K562 (cell line): ENCODE measurements around the gene PIP5K1B. TPM values are rescaled to one million over a fixed set of nuclear protein-coding genes. Genes with fewer than 3 reads are reported as not detected.

Experiments used
- BCOR ChIP-seq: fragments of 450-650 bp; IDR thresholded peaks from 2 replicates; pipeline ENCODE4 v1.6.1; 2016
- ETV6 ChIP-seq, 3 experiments: fragments of 150-350 bp in 1 of 3; sonication (generic) in 1 of 3; formaldehyde crosslinking in 1 of 3; IDR thresholded peaks; 2 replicates each; pipeline versions ENCODE4 v1.6.1 to v1.8.0; 2014 to 2022; ENCODE audit warnings: borderline replicate concordance in 2 of 3, low read depth in 2 of 3, antibody characterized with exemption in 1 of 3, low read length in 1 of 3, mild to moderate bottlenecking in 1 of 3, missing genetic modification reagents in 1 of 3
- HNRNPK ChIP-seq: fragments of 200-400 bp; formaldehyde crosslinking; IDR thresholded peaks from one replicate; pipeline ENCODE4 v1.6.1; 2018; ENCODE audit warnings: mild to moderate bottlenecking, low read depth, low read length; ENCODE audit not compliant: poor library complexity, severe bottlenecking
- L3MBTL2 ChIP-seq: fragments of 450-650 bp; IDR thresholded peaks from 2 replicates; pipeline ENCODE4 v1.6.1; 2016; ENCODE audit warnings: mild to moderate bottlenecking, moderate library complexity
- NFRKB ChIP-seq: fragments of 450-650 bp; IDR thresholded peaks from 2 replicates; pipeline ENCODE4 v1.6.1; 2016; ENCODE audit warnings: low read depth
- NONO ChIP-seq, 2 experiments: fragments of 200-400 bp in 1 of 2; fragments of 450-650 bp in 1 of 2; formaldehyde crosslinking in 1 of 2; IDR thresholded peaks; 2 replicates each; pipeline ENCODE4 v1.6.1; 2017; ENCODE audit warnings: low read depth in 2 of 2, mild to moderate bottlenecking in 2 of 2, moderate library complexity in 2 of 2, low read length in 1 of 2
- NRF1 ChIP-seq, 2 experiments: fragments of 450-650 bp; IDR thresholded peaks in 1 of 2; conservative IDR thresholded peaks in 1 of 2; 2 replicates each; pipeline ENCODE4 v1.6.1; 2014; ENCODE audit warnings: mild to moderate bottlenecking in 2 of 2
- POLR2A ChIP-seq: fragments of 450-650 bp; conservative IDR thresholded peaks from 2 replicates; pipeline ENCODE4 v1.6.1; 2016
- POLR2B ChIP-seq: fragments of 450-650 bp; IDR thresholded peaks from 2 replicates; pipeline ENCODE4 v1.6.1; 2018; ENCODE audit warnings: low read depth; ENCODE audit not compliant: partially characterized antibody
- RBM14 ChIP-seq: fragments of 200-400 bp; formaldehyde crosslinking; IDR thresholded peaks from 2 replicates; pipeline ENCODE4 v1.6.1; 2018; ENCODE audit warnings: low read depth, mild to moderate bottlenecking, low read length, moderate library complexity, borderline replicate concordance; ENCODE audit not compliant: insufficient read depth
- TAL1 ChIP-seq: fragments of 450-650 bp; IDR thresholded peaks from 2 replicates; pipeline ENCODE4 v1.6.1; 2016; ENCODE audit warnings: mild to moderate bottlenecking
- TEAD4 ChIP-seq, 2 experiments: sonication (generic) in 1 of 2; formaldehyde crosslinking in 1 of 2; IDR thresholded peaks; 2 replicates each; pipeline versions ENCODE4 v1.6.1 to v1.8.0; 2012 to 2022; ENCODE audit warnings: borderline replicate concordance in 1 of 2, inconsistent platforms in 1 of 2, low read length in 1 of 2, mild to moderate bottlenecking in 1 of 2, missing genetic modification reagents in 1 of 2
- ZNF124 ChIP-seq: sonication (generic); formaldehyde crosslinking; IDR thresholded peaks from 2 replicates; pipeline ENCODE4 v1.8.1; 2022; ENCODE audit warnings: missing genetic modification reagents
- ZNF23 ChIP-seq: fragments of 250-450 bp; sonication (Bioruptor Pico); IDR thresholded peaks from 2 replicates; pipeline ENCODE4 v1.4.0; 2020; ENCODE audit warnings: mild to moderate bottlenecking
- ZNF324 ChIP-seq: fragments of 250-450 bp; sonication (Bioruptor Pico); IDR thresholded peaks from 2 replicates; pipeline ENCODE4 v1.4.0; 2020; ENCODE audit warnings: mild to moderate bottlenecking
- polyA plus RNA-seq, 8 experiments: library from polyadenylated mRNA; depleted of rRNA in 4 of 8; stranded (reverse) in 5 of 8; unstranded in 3 of 8; fragments of >200 nt; fragmentation: Nextera tagmentation in 2 of 8; fragmentation: Illumina TruSeq in 1 of 8; extraction: Ambion mirVana in 2 of 8; extraction: Trizol in 1 of 8; gene quantifications; 2 replicates each; pipeline versions ENCODE4 v1.2.1 to v1.2.3, GENCODE V29; 2011 to 2014; ENCODE audit warnings: inconsistent platforms in 1 of 8, missing spikeins in 1 of 8
- total RNA-seq, 7 experiments: library from RNA; depleted of rRNA in 6 of 7; stranded (reverse); fragments of >200 nt in 6 of 7; fragmentation: Illumina TruSeq in 2 of 7; extraction: Trizol in 2 of 7; gene quantifications; 2 replicates each; pipeline versions ENCODE4 v1.2.1 to v1.2.3, GENCODE V29; 2011 to 2021; ENCODE audit warnings: low replicate concordance in 1 of 7
- TF ChIP-seq, protein P1 (sequence below): fragments of 250-450 bp; sonication (Bioruptor Pico); IDR thresholded peaks from 2 replicates; pipeline ENCODE4 v1.8.0; 2022; ENCODE audit warnings: inconsistent platforms, mild to moderate bottlenecking, moderate library complexity, borderline replicate concordance
- TF ChIP-seq, protein P2 (sequence below): sonication (generic); formaldehyde crosslinking; IDR thresholded peaks from 2 replicates; pipeline ENCODE4 v1.9.0; 2022; ENCODE audit warnings: mild to moderate bottlenecking, missing genetic modification reagents
- TF ChIP-seq, protein P3 (sequence below): fragments of 250-450 bp; sonication (Bioruptor Pico); IDR thresholded peaks from 2 replicates; pipeline ENCODE4 v1.4.0; 2020
- TF ChIP-seq, protein P4 (sequence below), 2 experiments: fragments of 450-650 bp in 1 of 2; sonication (generic) in 1 of 2; formaldehyde crosslinking in 1 of 2; IDR thresholded peaks in 1 of 2; conservative IDR thresholded peaks in 1 of 2; 2 replicates each; pipeline versions ENCODE4 v1.6.1 to v1.8.1; 2016 to 2023; ENCODE audit warnings: mild to moderate bottlenecking in 2 of 2, moderate library complexity in 2 of 2, inconsistent platforms in 1 of 2, missing genetic modification reagents in 1 of 2

The PIP5K1B gene
- total and polyA plus RNA-seq, 9 of the 15 experiments (the other 6 are each of a cell fraction or from before 2014, with no cell fraction given): 3.1 to 12.9 (median 7.4) TPM

DNA sequence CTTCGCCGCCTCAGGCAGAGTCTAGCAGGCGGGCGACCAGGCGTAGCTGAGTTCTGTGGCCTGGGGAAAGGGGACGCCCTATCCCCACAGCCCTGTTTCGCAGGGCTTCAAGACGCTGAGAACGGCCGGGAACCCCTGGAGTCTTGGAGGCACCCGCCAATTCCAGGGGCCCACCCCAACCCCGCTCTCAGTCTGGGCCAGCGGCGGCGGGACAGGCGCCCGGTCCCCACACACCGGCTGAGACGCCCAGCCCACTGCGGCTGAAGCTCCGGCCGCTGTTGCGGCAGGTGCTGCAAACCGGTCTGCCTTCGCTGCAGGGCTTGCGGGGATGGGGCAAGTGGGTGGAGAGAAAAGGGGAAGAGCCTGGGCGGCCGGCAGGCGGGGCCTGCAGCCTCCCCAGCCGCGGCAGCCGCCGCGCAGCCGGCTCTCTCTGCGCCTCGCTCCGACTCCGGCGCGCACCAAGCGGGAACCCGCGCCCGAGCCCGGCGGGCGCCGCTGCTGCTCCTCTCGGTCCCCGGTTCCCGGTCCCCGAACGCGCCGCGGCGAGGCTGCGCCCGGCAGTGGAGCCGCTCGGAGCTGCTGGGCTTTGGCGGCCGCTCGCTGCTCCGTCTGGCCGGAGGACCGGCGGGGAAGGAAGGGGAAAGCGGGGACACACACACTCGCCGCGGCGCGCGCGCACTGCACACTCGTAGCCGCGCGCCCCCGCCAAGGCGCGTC is at the start of gene PIP5K1B (continued):
- TF ChIP-seq, protein P1, sequence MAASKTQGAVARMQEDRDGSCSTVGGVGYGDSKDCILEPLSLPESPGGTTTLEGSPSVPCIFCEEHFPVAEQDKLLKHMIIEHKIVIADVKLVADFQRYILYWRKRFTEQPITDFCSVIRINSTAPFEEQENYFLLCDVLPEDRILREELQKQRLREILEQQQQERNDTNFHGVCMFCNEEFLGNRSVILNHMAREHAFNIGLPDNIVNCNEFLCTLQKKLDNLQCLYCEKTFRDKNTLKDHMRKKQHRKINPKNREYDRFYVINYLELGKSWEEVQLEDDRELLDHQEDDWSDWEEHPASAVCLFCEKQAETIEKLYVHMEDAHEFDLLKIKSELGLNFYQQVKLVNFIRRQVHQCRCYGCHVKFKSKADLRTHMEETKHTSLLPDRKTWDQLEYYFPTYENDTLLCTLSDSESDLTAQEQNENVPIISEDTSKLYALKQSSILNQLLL (CRISPR knock-in tag): no peak
- TF ChIP-seq ZNF124 (CRISPR knock-in tag) (no peak), RBM14 (no peak), ETV6 (IDR thresholded peaks at IDR 0.05; ENCODE audit: borderline replicate concordance in 1 of 2, low read depth in 2 of 2, low read length in 1 of 2) (0 out of 4 replicates have a peak, but pooled peaks of 1 of the 2 experiments have one; percentile 24), ETV6 (CRISPR knock-in tag; IDR thresholded peaks at IDR 0.05; ENCODE audit: borderline replicate concordance) (no peak), TEAD4 (IDR thresholded peaks at IDR 0.05; ENCODE audit: low read length) (no peak), TEAD4 (CRISPR knock-in tag; IDR thresholded peaks at IDR 0.05; ENCODE audit: borderline replicate concordance) (no peak), BCOR (0 out of 2 replicates have a peak, but pooled peaks have one; percentile 33), NONO (IDR thresholded peaks at IDR 0.05; ENCODE audit: low read depth in 2 of 2, low read length in 1 of 2) (peak; percentile 74 to 76; a peak in 3 of 4 replicates), HNRNPK (no peak), TAL1 (no peak), L3MBTL2 (peak; percentile 59; the same call in 1 of the 2 replicates), NFRKB (no peak), NRF1 (conservative IDR thresholded peaks at IDR 0.05 in 1 of 2, IDR thresholded peaks at IDR 0.05 in 1 of 2) (peak; percentile 66 to 73), ZNF324 (no peak), POLR2B (peak; percentile 36), POLR2A (peak; percentile 59), ZNF23 (CRISPR knock-in tag) (no peak)
- TF ChIP-seq, protein P2, sequence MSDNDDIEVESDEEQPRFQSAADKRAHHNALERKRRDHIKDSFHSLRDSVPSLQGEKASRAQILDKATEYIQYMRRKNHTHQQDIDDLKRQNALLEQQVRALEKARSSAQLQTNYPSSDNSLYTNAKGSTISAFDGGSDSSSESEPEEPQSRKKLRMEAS (CRISPR knock-in tag): peak; percentile 45; the same call in 1 of the 2 replicates
- TF ChIP-seq, protein P3, sequence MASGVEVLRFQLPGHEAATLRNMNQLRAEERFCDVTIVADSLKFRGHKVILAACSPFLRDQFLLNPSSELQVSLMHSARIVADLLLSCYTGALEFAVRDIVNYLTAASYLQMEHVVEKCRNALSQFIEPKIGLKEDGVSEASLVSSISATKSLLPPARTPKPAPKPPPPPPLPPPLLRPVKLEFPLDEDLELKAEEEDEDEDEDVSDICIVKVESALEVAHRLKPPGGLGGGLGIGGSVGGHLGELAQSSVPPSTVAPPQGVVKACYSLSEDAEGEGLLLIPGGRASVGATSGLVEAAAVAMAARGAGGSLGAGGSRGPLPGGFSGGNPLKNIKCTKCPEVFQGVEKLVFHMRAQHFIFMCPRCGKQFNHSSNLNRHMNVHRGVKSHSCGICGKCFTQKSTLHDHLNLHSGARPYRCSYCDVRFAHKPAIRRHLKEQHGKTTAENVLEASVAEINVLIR: no peak
- TF ChIP-seq, protein P4, sequence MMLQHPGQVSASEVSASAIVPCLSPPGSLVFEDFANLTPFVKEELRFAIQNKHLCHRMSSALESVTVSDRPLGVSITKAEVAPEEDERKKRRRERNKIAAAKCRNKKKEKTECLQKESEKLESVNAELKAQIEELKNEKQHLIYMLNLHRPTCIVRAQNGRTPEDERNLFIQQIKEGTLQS (IDR thresholded peaks at IDR 0.05): no peak
- TF ChIP-seq, protein P4 (CRISPR knock-in tag; conservative IDR thresholded peaks at IDR 0.05): no peak
